GM12878 (cell line): ENCODE measurements around the gene L1TD1.

Source experiments
- BMI1 ChIP-seq: fragments of 450-650 bp; IDR thresholded peaks from 2 replicates; pipeline ENCODE4 v1.6.1; 2016; ENCODE audit warnings: mild to moderate bottlenecking, moderate library complexity, borderline replicate concordance
- HDAC6 ChIP-seq: fragments of 200-600 bp; sonication (generic); IDR thresholded peaks from one replicate; pipeline ENCODE4 v1.8.0; 2017; ENCODE audit warnings: antibody characterized with exemption; ENCODE audit not compliant: unreplicated experiment
- RCOR1 ChIP-seq: conservative IDR thresholded peaks from 2 replicates; pipeline ENCODE4 v1.6.1; 2012; ENCODE audit warnings: low read depth, low read length, improper control_type of control experiment
- TAF1 ChIP-seq: IDR thresholded peaks from 2 replicates; pipeline ENCODE4 v1.6.1; 2011; ENCODE audit warnings: mild to moderate bottlenecking, low read depth, low read length, borderline replicate concordance
- TF ChIP-seq, protein P1 (sequence below): fragments of 450-650 bp; IDR thresholded peaks from 2 replicates; pipeline ENCODE4 v1.6.1; 2017; ENCODE audit warnings: mild to moderate bottlenecking, moderate library complexity
- TF ChIP-seq, protein P2 (sequence below): IDR thresholded peaks from 2 replicates; pipeline ENCODE4 v1.6.1; 2011; ENCODE audit warnings: low read depth, low read length, improper control_type of control experiment, borderline replicate concordance
- TF ChIP-seq, protein P3 (sequence below), 3 experiments: IDR thresholded peaks in 2 of 3; conservative IDR thresholded peaks in 1 of 3; 2 replicates each; pipeline ENCODE4 v1.5.1; 2011; ENCODE audit warnings: low read depth in 3 of 3, low read length in 3 of 3, mild to moderate bottlenecking in 3 of 3, control low read depth in 2 of 3, moderate library complexity in 2 of 3, inconsistent platforms in 1 of 3, mixed read lengths in 1 of 3; ENCODE audit not compliant: control insufficient read depth in 2 of 3, insufficient read depth in 1 of 3; ENCODE audit errors: extremely low read depth in 1 of 3

DNA sequence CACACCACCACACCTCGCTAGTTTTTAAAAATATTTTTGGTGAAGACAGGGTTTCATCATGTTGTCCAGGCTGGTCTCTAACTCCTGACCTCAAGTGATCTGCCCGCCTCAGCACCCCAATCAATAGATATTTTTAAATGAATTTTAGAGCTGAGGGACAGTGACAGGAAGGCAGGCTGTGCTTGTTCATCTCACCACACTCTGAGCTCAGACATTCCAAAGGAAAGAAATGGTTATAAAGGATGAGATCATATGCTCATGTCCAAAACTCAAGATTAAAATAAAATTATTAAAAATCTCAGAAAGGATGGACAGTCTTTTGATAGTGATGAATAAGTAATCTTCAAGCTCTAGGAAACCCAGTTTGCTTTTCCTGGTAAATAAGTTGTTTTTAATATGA, 40.9 kb downstream of the L1TD1 start:
- TF ChIP-seq, protein P1, sequence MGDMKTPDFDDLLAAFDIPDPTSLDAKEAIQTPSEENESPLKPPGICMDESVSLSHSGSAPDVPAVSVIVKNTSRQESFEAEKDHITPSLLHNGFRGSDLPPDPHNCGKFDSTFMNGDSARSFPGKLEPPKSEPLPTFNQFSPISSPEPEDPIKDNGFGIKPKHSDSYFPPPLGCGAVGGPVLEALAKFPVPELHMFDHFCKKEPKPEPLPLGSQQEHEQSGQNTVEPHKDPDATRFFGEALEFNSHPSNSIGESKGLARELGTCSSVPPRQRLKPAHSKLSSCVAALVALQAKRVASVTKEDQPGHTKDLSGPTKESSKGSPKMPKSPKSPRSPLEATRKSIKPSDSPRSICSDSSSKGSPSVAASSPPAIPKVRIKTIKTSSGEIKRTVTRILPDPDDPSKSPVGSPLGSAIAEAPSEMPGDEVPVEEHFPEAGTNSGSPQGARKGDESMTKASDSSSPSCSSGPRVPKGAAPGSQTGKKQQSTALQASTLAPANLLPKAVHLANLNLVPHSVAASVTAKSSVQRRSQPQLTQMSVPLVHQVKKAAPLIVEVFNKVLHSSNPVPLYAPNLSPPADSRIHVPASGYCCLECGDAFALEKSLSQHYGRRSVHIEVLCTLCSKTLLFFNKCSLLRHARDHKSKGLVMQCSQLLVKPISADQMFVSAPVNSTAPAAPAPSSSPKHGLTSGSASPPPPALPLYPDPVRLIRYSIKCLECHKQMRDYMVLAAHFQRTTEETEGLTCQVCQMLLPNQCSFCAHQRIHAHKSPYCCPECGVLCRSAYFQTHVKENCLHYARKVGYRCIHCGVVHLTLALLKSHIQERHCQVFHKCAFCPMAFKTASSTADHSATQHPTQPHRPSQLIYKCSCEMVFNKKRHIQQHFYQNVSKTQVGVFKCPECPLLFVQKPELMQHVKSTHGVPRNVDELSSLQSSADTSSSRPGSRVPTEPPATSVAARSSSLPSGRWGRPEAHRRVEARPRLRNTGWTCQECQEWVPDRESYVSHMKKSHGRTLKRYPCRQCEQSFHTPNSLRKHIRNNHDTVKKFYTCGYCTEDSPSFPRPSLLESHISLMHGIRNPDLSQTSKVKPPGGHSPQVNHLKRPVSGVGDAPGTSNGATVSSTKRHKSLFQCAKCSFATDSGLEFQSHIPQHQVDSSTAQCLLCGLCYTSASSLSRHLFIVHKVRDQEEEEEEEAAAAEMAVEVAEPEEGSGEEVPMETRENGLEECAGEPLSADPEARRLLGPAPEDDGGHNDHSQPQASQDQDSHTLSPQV = no peak
- no peak for TF ChIP-seq TAF1
- TF ChIP-seq, protein P2, sequence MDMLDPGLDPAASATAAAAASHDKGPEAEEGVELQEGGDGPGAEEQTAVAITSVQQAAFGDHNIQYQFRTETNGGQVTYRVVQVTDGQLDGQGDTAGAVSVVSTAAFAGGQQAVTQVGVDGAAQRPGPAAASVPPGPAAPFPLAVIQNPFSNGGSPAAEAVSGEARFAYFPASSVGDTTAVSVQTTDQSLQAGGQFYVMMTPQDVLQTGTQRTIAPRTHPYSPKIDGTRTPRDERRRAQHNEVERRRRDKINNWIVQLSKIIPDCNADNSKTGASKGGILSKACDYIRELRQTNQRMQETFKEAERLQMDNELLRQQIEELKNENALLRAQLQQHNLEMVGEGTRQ = no peak
- TF ChIP-seq, protein P3, sequence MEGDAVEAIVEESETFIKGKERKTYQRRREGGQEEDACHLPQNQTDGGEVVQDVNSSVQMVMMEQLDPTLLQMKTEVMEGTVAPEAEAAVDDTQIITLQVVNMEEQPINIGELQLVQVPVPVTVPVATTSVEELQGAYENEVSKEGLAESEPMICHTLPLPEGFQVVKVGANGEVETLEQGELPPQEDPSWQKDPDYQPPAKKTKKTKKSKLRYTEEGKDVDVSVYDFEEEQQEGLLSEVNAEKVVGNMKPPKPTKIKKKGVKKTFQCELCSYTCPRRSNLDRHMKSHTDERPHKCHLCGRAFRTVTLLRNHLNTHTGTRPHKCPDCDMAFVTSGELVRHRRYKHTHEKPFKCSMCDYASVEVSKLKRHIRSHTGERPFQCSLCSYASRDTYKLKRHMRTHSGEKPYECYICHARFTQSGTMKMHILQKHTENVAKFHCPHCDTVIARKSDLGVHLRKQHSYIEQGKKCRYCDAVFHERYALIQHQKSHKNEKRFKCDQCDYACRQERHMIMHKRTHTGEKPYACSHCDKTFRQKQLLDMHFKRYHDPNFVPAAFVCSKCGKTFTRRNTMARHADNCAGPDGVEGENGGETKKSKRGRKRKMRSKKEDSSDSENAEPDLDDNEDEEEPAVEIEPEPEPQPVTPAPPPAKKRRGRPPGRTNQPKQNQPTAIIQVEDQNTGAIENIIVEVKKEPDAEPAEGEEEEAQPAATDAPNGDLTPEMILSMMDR (IDR thresholded peaks at IDR 0.05 in 2 of 3, conservative IDR thresholded peaks at IDR 0.05 in 1 of 3; ENCODE audit: control insufficient read depth in 2 of 3, extremely low read depth in 1 of 3, insufficient read depth in 1 of 3, low read depth in 3 of 3, low read length in 3 of 3) = no peak
- TF ChIP-seq BMI1 = no peak
- TF ChIP-seq HDAC6 = no peak
- TF ChIP-seq RCOR1 = no peak
